Astrocyte of the spinal cord (primary cell): ENCODE data around the gene TMA7B.
"Not testable (repeated sequence)": the region's sequence is repeated elsewhere in the genome, so short reads cannot be mapped to it uniquely, and the experiment has no call there.

Experiments
- DNase-seq: peaks from one replicate; pipeline ENCODE4 v3.0.0; 2011; ENCODE audit warnings: low read depth, low spot score
- H3K4me3 ChIP-seq: 2 replicates; pipeline ENCODE4 v1.5.1; 2011; ENCODE audit warnings: low read depth, mild to moderate bottlenecking, low read length, moderate library complexity
- in situ Hi-C: cut with HindIII; loops from 2 replicates; pipeline ENCODE4 v1.10.0; 2017; ENCODE audit warnings: low sequenced_read_pairs
- TF ChIP-seq, protein P1 (sequence below): IDR thresholded peaks from 2 replicates; pipeline ENCODE4 v1.5.1; 2012; ENCODE audit warnings: low read depth, mild to moderate bottlenecking, low read length, inconsistent platforms

Gene TMA7B

GRCh38 chr22:39985383-39986035, 25.3 kb downstream of the TMA7B start:
- DNase-seq: no peak
- in situ Hi-C loops: no loop called here
- TF ChIP-seq, protein P1, sequence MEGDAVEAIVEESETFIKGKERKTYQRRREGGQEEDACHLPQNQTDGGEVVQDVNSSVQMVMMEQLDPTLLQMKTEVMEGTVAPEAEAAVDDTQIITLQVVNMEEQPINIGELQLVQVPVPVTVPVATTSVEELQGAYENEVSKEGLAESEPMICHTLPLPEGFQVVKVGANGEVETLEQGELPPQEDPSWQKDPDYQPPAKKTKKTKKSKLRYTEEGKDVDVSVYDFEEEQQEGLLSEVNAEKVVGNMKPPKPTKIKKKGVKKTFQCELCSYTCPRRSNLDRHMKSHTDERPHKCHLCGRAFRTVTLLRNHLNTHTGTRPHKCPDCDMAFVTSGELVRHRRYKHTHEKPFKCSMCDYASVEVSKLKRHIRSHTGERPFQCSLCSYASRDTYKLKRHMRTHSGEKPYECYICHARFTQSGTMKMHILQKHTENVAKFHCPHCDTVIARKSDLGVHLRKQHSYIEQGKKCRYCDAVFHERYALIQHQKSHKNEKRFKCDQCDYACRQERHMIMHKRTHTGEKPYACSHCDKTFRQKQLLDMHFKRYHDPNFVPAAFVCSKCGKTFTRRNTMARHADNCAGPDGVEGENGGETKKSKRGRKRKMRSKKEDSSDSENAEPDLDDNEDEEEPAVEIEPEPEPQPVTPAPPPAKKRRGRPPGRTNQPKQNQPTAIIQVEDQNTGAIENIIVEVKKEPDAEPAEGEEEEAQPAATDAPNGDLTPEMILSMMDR: no peak

GRCh38 chr22:39988386-39989114, 28.4 kb downstream of the TMA7B start:
- in situ Hi-C loops: no loop called here
- no peak overlapping the region for H3K4me3 ChIP-seq

More at GRCh38 chr22:39985383-39986035, 25.3 kb downstream of the TMA7B start:
- H3K4me3 ChIP-seq: no peak overlapping the region

GRCh38 chr22:39989633-39990032, 29.4 kb downstream of the TMA7B start:
- in situ Hi-C loops: no loop called here
- no peak for DNase-seq
- TF ChIP-seq, protein P1: no peak
- H3K4me3 ChIP-seq: no peak overlapping the region

More at GRCh38 chr22:39988386-39989114, 28.4 kb downstream of the TMA7B start:
- DNase-seq: no peak
- TF ChIP-seq, protein P1: no peak

DNA sequence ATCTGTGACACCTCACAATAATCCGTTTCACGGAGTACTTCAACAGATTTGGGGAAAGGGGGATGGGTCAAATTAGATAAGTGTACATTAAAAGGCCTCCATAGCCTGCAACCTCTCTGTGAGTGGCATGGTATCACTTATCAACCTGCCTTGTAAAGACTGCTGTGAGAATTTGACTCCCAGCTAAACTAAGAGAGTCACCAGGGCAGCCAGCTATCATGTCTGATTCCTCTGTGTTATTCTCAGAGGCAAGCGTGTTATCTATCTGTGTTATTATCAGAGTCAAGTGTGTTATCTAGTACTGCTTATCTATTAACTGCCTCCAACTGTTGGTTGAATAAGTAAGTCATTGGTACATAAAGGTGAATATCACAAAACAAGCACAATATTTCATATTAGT, 30.5 kb downstream of the TMA7B start:
- TF ChIP-seq, protein P1: no peak
- in situ Hi-C loops: no loop called here
- no peak overlapping the region for H3K4me3 ChIP-seq
- no peak for DNase-seq

GRCh38 chr22:39991159-39991860, 31.1 kb downstream of the TMA7B start:
- DNase-seq: no peak
- in situ Hi-C loops: no loop called here
- TF ChIP-seq, protein P1: no peak
- H3K4me3 ChIP-seq: no peak overlapping the region

GRCh38 chr22:39992088-39992826, 32.1 kb downstream of the TMA7B start:
- TF ChIP-seq, protein P1: no peak
- no peak for DNase-seq
- H3K4me3 ChIP-seq: no peak overlapping the region
- in situ Hi-C loops: no loop called here

- in situ Hi-C loops, DNase-seq, H3K4me3 ChIP-seq: not testable (repeated sequence)
Observed at GRCh38 chr22:39992894-39993293, 32.7 kb downstream of the TMA7B start.
